ENCODE data around the gene TGFBR2.

The TGFBR2 gene

GRCh38 chr3:30606301-30607031 is at the start of gene TGFBR2:
Gene TGFBR2 (plus strand): TSS chr3:30606601. CDS start chr3:30606884, 283 bp downstream.
- peak; percentile 97 for DNase-seq (ENCODE audit: low spot score)

GRCh38 chr3:30557746-30558303 is 48.6 kb upstream of the TGFBR2 start:
- no peak for DNase-seq (ENCODE audit: low spot score)

GRCh38 chr3:30563956-30564355 is 42.4 kb upstream of the TGFBR2 start:
- no peak for DNase-seq (ENCODE audit: low spot score)

- DNase-seq (ENCODE audit: low spot score) = no peak
These were observed 39.2 kb upstream of the TGFBR2 start for GRCh38 chr3:30567139-30567753.

- no peak for DNase-seq (ENCODE audit: low spot score)
These were observed 29.5 kb upstream of the TGFBR2 start for GRCh38 chr3:30576946-30577345.

- DNase-seq (ENCODE audit: low spot score) = no peak
These were observed 28.6 kb upstream of the TGFBR2 start for GRCh38 chr3:30577788-30578187.

GRCh38 chr3:30578479-30578878 is 27.9 kb upstream of the TGFBR2 start:
- DNase-seq (ENCODE audit: low spot score) = peak; percentile 76

- DNase-seq (ENCODE audit: low spot score) = no peak
These were observed 27.3 kb upstream of the TGFBR2 start for GRCh38 chr3:30578986-30579579.

- no peak for DNase-seq (ENCODE audit: low spot score)
These were observed 25.3 kb upstream of the TGFBR2 start for GRCh38 chr3:30581067-30581585.

- no peak for DNase-seq (ENCODE audit: low spot score)
These were observed 24.4 kb upstream of the TGFBR2 start for GRCh38 chr3:30581982-30582381.

- peak; percentile 22 for DNase-seq (ENCODE audit: low spot score)
These were observed 22.4 kb upstream of the TGFBR2 start for GRCh38 chr3:30583973-30584372.

- no peak for DNase-seq (ENCODE audit: low spot score)
These were observed 20.7 kb upstream of the TGFBR2 start for GRCh38 chr3:30585654-30586053.

GRCh38 chr3:30586096-30586805 is 20.1 kb upstream of the TGFBR2 start:
- DNase-seq (ENCODE audit: low spot score) = no peak

GRCh38 chr3:30586806-30587486 is 19.5 kb upstream of the TGFBR2 start:
- DNase-seq (ENCODE audit: low spot score) = no peak

GRCh38 chr3:30587904-30588303 is 18.5 kb upstream of the TGFBR2 start:
- no peak for DNase-seq (ENCODE audit: low spot score)

GRCh38 chr3:30596152-30596551 is 10.2 kb upstream of the TGFBR2 start:
- DNase-seq (ENCODE audit: low spot score) = peak; percentile 48

GRCh38 chr3:30597131-30597768 is 9.2 kb upstream of the TGFBR2 start:
- peak; percentile 97 for DNase-seq (ENCODE audit: low spot score)

- DNase-seq (ENCODE audit: low spot score) = no peak
These were observed 8.6 kb upstream of the TGFBR2 start for GRCh38 chr3:30597769-30598134.

- DNase-seq (ENCODE audit: low spot score) = no peak
These were observed 7.5 kb upstream of the TGFBR2 start for GRCh38 chr3:30598668-30599545.

GRCh38 chr3:30600572-30600971 is 5.8 kb upstream of the TGFBR2 start:
- DNase-seq (ENCODE audit: low spot score) = no peak

Data from SW480 (cell line).